ENCODE data around the gene TRIM3.

The TRIM3 gene

GRCh38 chr11:6406370-6406769 is 67.4 kb downstream of the TRIM3 start:
- no peak overlapping the region for H3K4me3 ChIP-seq
- no peak overlapping the region for H3K27ac ChIP-seq

GRCh38 chr11:6405846-6406245 is 67.9 kb downstream of the TRIM3 start:
- Histone ChIP-seq H3K4me3 (no peak overlapping the region), H3K27ac (no peak overlapping the region)

GRCh38 chr11:6405052-6405667 is 68.6 kb downstream of the TRIM3 start:
- peak overlapping the region in 3 of 21 experiments; percentile 4 to 82 (median 71) for H3K27ac ChIP-seq
- no peak overlapping the region for H3K4me3 ChIP-seq

GRCh38 chr11:6404342-6405051 is 69.2 kb downstream of the TRIM3 start:
- Histone ChIP-seq H3K4me3 (no peak overlapping the region), H3K27ac (peak overlapping the region in 5 of 21 experiments; percentile 4 to 82 (median 71))

GRCh38 chr11:6403539-6403938 is 70.2 kb downstream of the TRIM3 start:
- Histone ChIP-seq H3K4me3 (no peak overlapping the region), H3K27ac (peak overlapping the region in 8 of 21 experiments; percentile 16 to 82 (median 70))

GRCh38 chr11:6402561-6402981 is 71.2 kb downstream of the TRIM3 start:
- Histone ChIP-seq H3K27ac (peak overlapping the region in 12 of 21 experiments; percentile 41 to 82 (median 55)), H3K4me3 (no peak overlapping the region)

- Histone ChIP-seq H3K4me3 (no peak overlapping the region), H3K27ac (peak overlapping the region in 11 of 21 experiments; percentile 41 to 82 (median 56))
Measured at GRCh38 chr11:6402061-6402470, 71.7 kb downstream of the TRIM3 start.

GRCh38 chr11:6401464-6401863 is 72.3 kb downstream of the TRIM3 start:
- Histone ChIP-seq H3K4me3 (no peak overlapping the region), H3K27ac (peak overlapping the region in 6 of 21 experiments; percentile 46 to 82 (median 72))

- H3K27ac ChIP-seq = peak overlapping the region in 2 of 21 experiments; percentile 14 to 82
- no peak overlapping the region for H3K4me3 ChIP-seq
Measured at GRCh38 chr11:6400431-6401345, 73.1 kb downstream of the TRIM3 start.

Measured in skin epidermis (tissue), 12 donors.